Thyroid gland (tissue), 4 donors: Measurements from ENCODE around the gene CPD.

Source experiments
- POLR2A ChIP-seq, 2 donors: fragments of 450-650 bp; IDR thresholded peaks; one replicate each; pipeline ENCODE4 v1.6.1; 2017; ENCODE audit warnings: antibody characterized with exemption in 2 of 2, mild to moderate bottlenecking in 2 of 2, moderate library complexity in 1 of 2
- TF ChIP-seq, protein P1 (sequence below), 6 experiments: fragments of 200-600 bp in 3 of 6; fragments of 450-650 bp in 3 of 6; sonication (generic) in 3 of 6; IDR thresholded peaks; one replicate each; pipeline ENCODE4 v1.5.1; 2016 to 2019; ENCODE audit warnings: antibody characterized with exemption in 6 of 6, mild to moderate bottlenecking in 2 of 6, inconsistent platforms in 1 of 6, moderate library complexity in 1 of 6

DNA sequence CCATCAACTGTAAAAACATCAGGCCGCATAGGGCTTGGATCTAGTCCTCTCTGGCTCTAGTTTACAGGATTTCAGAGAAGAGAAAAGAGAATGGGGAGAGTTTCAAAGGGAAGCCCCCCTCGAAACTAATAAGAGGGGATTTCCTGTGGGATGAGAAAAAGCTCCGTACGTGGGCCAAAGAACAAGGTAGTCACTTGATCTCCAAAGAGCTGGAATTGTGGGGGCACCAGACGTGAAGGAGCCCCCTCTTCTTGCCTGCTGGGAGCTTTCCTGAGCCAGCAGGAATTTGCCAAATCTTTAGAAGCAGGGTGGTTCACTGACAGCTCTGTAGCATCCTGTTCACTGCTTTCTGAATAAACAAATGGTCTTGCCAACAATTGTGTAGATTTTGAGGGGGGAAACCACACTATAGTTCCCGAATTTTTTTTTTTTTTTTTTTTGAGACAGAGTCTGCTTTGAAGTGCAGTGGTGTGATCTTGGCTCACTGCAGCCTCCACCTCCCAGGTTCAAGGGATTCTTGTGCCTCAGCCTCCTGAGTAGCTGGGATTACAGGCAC lies 37.8 kb upstream of the CPD start:
- TF ChIP-seq, protein P1, sequence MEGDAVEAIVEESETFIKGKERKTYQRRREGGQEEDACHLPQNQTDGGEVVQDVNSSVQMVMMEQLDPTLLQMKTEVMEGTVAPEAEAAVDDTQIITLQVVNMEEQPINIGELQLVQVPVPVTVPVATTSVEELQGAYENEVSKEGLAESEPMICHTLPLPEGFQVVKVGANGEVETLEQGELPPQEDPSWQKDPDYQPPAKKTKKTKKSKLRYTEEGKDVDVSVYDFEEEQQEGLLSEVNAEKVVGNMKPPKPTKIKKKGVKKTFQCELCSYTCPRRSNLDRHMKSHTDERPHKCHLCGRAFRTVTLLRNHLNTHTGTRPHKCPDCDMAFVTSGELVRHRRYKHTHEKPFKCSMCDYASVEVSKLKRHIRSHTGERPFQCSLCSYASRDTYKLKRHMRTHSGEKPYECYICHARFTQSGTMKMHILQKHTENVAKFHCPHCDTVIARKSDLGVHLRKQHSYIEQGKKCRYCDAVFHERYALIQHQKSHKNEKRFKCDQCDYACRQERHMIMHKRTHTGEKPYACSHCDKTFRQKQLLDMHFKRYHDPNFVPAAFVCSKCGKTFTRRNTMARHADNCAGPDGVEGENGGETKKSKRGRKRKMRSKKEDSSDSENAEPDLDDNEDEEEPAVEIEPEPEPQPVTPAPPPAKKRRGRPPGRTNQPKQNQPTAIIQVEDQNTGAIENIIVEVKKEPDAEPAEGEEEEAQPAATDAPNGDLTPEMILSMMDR (IDR thresholded peaks at IDR 0.05) = no peak
- no peak for TF ChIP-seq POLR2A (IDR thresholded peaks at IDR 0.05)
